GM19025 (cell line): ENCODE measurements around the gene WFDC11.
"Not testable (repeated sequence)": the region's sequence is repeated elsewhere in the genome, so short reads cannot be mapped to it uniquely, and the experiment has no call there.

ENCODE experiments used
- ATAC-seq: cut with Tn5 transposase; IDR thresholded peaks from one replicate; pipeline ENCODE4 v1.9.1; 2021; ENCODE audit warnings: mild to moderate bottlenecking, low read depth, moderate library complexity; ENCODE audit not compliant: unreplicated experiment

WFDC11 gene

GRCh38 chr20:45670139-45670538, at the start of gene WFDC11:
Gene WFDC11, minus strand, starts transcription at chr20:45670239. Its CDS starts 19,639 bp downstream, at chr20:45650600.
- no peak for ATAC-seq

- not testable (repeated sequence) for ATAC-seq
Observed at GRCh38 chr20:45716141-45716688, 46.2 kb upstream of the WFDC11 start.

- no peak for ATAC-seq
Observed at GRCh38 chr20:45704969-45705637, 35.1 kb upstream of the WFDC11 start, which contains the start of gene WFDC10B. Gene WFDC10B, minus strand, starts transcription at chr20:45705019. Its CDS starts 19,027 bp downstream, at chr20:45685992.

GRCh38 chr20:45701873-45702272, 31.8 kb upstream of the WFDC11 start, which contains the start of gene WFDC13:
Gene WFDC13, plus strand, starts transcription at chr20:45702038. Its CDS starts 86 bp downstream, at chr20:45702124.
- ATAC-seq = no peak

GRCh38 chr20:45701104-45701503, 31.1 kb upstream of the WFDC11 start:
- ATAC-seq = no peak

- no peak for ATAC-seq
Observed at GRCh38 chr20:45695496-45695895, 25.5 kb upstream of the WFDC11 start.

GRCh38 chr20:45693346-45693745, 23.3 kb upstream of the WFDC11 start:
- not testable (repeated sequence) for ATAC-seq

GRCh38 chr20:45685896-45686295, 15.9 kb upstream of the WFDC11 start:
- no peak for ATAC-seq

GRCh38 chr20:45679650-45680049, 9.6 kb upstream of the WFDC11 start:
- no peak for ATAC-seq

GRCh38 chr20:45672765-45673164, 2.7 kb upstream of the WFDC11 start:
- ATAC-seq = no peak

- ATAC-seq = not testable (repeated sequence)
Observed at GRCh38 chr20:45657038-45657437, 13.0 kb downstream of the WFDC11 start.

GRCh38 chr20:45651726-45652125, 18.3 kb downstream of the WFDC11 start:
- not testable (repeated sequence) for ATAC-seq

- ATAC-seq = no peak
Observed at GRCh38 chr20:45649312-45649863, 20.7 kb downstream of the WFDC11 start.

- ATAC-seq = no peak
Observed at GRCh38 chr20:45647441-45648050, 22.5 kb downstream of the WFDC11 start.

- ATAC-seq = no peak
Observed at GRCh38 chr20:45646875-45647274, 23.2 kb downstream of the WFDC11 start.

GRCh38 chr20:45645869-45646268, 24.2 kb downstream of the WFDC11 start:
- ATAC-seq = not testable (repeated sequence)

GRCh38 chr20:45641076-45641475, 29.0 kb downstream of the WFDC11 start:
- not testable (repeated sequence) for ATAC-seq

GRCh38 chr20:45639687-45640086, 30.4 kb downstream of the WFDC11 start:
- ATAC-seq = no peak

- no peak for ATAC-seq
Observed at GRCh38 chr20:45636513-45636912, 33.5 kb downstream of the WFDC11 start.

- no peak for ATAC-seq
Observed at GRCh38 chr20:45631184-45631583, 38.9 kb downstream of the WFDC11 start, which contains the start of gene WFDC9. Gene WFDC9, minus strand, starts transcription at chr20:45631284. Its CDS starts 21,103 bp downstream, at chr20:45610181.

- ATAC-seq = no peak
Observed at GRCh38 chr20:45630371-45630770, 39.7 kb downstream of the WFDC11 start.
